ENCODE results near the gene MOB3A.

DNA sequence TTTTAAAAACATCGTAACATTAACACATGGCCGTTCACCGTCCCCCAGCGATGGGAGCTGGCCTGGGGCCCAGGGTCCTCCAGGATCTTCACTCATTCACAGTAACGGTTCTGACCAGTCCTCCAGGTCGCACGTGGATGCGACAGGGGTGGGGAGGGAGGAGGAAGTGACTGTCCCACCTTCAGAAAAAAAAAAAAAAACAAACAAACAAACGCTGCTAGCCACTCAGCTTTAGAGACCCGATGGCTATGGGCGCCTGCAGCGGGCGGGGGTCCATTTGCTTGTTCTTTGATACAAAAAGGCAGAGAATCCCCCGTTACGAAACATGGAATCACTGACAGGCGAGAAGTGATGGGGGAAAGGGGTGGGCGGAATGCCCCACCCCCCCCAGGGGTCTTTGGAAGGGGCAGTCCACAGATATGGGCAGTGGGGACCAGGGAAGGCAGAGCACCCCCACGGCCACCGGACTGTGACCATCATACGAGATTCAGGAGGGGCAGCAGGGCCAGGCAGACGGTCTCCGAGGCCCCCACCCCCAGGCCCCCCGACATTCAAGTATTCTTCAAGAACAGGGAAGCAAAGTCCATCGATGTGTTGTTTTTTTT is 58.4 kb downstream of the MOB3A start:
- TF ChIP-seq, protein P1, sequence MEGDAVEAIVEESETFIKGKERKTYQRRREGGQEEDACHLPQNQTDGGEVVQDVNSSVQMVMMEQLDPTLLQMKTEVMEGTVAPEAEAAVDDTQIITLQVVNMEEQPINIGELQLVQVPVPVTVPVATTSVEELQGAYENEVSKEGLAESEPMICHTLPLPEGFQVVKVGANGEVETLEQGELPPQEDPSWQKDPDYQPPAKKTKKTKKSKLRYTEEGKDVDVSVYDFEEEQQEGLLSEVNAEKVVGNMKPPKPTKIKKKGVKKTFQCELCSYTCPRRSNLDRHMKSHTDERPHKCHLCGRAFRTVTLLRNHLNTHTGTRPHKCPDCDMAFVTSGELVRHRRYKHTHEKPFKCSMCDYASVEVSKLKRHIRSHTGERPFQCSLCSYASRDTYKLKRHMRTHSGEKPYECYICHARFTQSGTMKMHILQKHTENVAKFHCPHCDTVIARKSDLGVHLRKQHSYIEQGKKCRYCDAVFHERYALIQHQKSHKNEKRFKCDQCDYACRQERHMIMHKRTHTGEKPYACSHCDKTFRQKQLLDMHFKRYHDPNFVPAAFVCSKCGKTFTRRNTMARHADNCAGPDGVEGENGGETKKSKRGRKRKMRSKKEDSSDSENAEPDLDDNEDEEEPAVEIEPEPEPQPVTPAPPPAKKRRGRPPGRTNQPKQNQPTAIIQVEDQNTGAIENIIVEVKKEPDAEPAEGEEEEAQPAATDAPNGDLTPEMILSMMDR (IDR thresholded peaks at IDR 0.05) = no peak
- no peak for TF ChIP-seq EP300 (IDR thresholded peaks at IDR 0.05)

All from stomach (tissue), 4 donors.